ENCODE data around the gene LILRB5. TPM values are rescaled to one million over a fixed set of nuclear protein-coding genes. Genes with fewer than 3 reads are reported as not detected.

Gene LILRB5
- total RNA-seq (under 1 TPM; 0.47 to 0.52 TPM), polyA plus RNA-seq (not detected)

DNA sequence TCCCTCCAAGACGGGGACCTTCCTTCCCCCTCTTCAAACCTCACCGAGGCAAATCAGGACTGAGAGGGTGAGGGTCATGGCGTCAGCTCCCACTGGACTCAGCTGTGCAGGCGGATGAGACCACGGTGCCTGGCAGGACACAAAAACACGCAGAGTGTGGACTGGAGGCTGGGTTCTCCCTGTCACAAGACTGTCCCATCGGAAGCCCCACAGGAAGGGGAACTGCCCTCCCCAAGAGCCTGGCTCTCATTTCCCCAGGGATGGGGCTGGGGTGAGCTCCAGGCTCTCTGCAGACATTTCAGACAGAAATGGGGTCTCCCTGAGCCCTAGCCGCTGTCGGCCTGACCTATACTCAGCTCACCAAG is at the start of gene LILRB5:
Gene LILRB5 (minus strand): TSS at position 158 of the 365 bp plus-strand sequence. CDS start 80 bp downstream, at position 78.
- Mint-ChIP-seq H3K9me3 (no peaks in the 10 kb centered on the region), H3K4me1 (no peaks in the 10 kb centered on the region), H3K27ac (no peak within 1 kb of the TSS), H3K27me3 (peaks cover 7 to 14% of the 10 kb centered on the region in 2 donors), H3K4me3 (no peak within 1 kb of the TSS), H3K36me3 (no peaks in the 10 kb centered on the region)
- Histone ChIP-seq H3K27me3 (ENCODE audit: insufficient read depth, low read length) (no peaks in the 10 kb centered on the region), H3K4me1 (ENCODE audit: insufficient read depth, low read length) (no peaks in the 10 kb centered on the region), H3K4me3 (ENCODE audit: low read length in 2 of 2) (no peak within 1 kb of the TSS), H3K9me3 (ENCODE audit: control insufficient read depth in 1 of 2, low read length in 2 of 2) (no peaks in the 10 kb centered on the region), H3K27ac (ENCODE audit: low read depth, low read length) (no peak within 1 kb of the TSS), H3K36me3 (ENCODE audit: insufficient read depth, low read length) (no peaks in the 10 kb centered on the region)
- ChIA-PET POLR2A (ENCODE audit: partially characterized antibody) (no interaction called here), CTCF (ENCODE audit: partially characterized antibody) (interaction anchor here (1.0 to 1.7 kb wide), 2 partner anchors 9 to 11 kb away, joined by 5 to 6 read pairs; no protein-coding TSS in a partner anchor)
- no peak for DNase-seq
- intact Hi-C loops (cut with micrococcal nuclease), result no loop called here

DNA sequence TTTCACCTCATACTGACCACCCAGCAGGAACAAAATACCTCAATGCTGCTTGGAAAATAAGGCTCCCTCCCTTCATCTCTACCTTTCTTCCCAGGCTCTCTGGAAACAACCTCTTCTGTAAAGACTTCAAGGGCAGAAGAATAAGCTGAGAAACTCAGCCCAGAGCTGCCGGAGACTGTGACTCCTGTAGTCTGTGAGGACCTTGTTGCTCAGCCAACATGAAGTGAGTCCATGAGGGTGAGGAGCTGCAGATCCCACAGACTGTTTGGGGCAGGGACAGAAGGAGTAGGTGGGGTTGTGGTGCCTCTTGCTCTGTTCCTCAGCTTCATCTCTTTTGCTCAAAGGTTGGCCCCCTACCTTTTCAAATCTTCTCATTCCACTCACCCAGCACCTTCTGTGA is 48.1 kb upstream of the LILRB5 start:
- Histone ChIP-seq H3K27ac (ENCODE audit: low read depth, low read length) (no peak overlapping the region), H3K27me3 (ENCODE audit: insufficient read depth, low read length) (no peaks in the 10 kb centered on the region), H3K9me3 (ENCODE audit: control insufficient read depth in 1 of 2, low read length in 2 of 2) (no peaks in the 10 kb centered on the region), H3K4me3 (ENCODE audit: low read length in 2 of 2) (no peak overlapping the region), H3K36me3 (ENCODE audit: insufficient read depth, low read length) (no peaks in the 10 kb centered on the region), H3K4me1 (ENCODE audit: insufficient read depth, low read length) (peaks cover 18% of the 10 kb centered on the region)
- CTCF ChIA-PET (ENCODE audit: partially characterized antibody), result no interaction called here
- Mint-ChIP-seq H3K9me3 (no peaks in the 10 kb centered on the region), H3K4me3 (peak overlapping the region in 1 of 8 donors; percentile 13), H3K27me3 (peaks cover 6 to 8% of the 10 kb centered on the region in 2 donors), H3K36me3 (no peaks in the 10 kb centered on the region), H3K4me1 (peaks cover 12 to 28% (median 17%) of the 10 kb centered on the region in 4 donors), H3K27ac (no peak overlapping the region)
- POLR2A ChIA-PET (ENCODE audit: partially characterized antibody), result no interaction called here
- intact Hi-C loops (cut with micrococcal nuclease), result no loop called here
- DNase-seq, result no peak

DNA sequence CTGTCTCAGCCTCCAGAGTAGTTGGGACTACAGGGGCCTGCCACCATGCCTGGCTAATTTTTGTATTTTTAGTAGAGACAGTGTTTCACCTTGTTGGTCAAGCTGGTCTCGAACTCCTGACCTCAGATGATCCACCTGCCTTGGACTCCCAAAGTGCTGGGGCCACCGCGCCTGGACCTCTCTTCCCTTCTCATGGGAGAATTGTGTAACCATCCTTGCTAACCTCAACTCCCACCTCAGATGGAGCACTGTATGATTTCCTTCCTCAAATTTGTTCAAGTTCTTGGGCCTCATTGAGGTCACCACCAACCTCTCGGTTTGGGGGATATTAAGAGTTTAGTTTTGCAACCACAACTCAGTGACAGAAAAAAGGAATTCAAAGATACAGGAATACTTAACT is 45.2 kb upstream of the LILRB5 start:
- DNase-seq, result no peak
- H3K27me3 Mint-ChIP-seq, result peaks cover 6 to 7% of the 10 kb centered on the region in 2 donors
- no peaks in the 10 kb centered on the region for H3K36me3 Mint-ChIP-seq
- Histone ChIP-seq H3K4me3 (ENCODE audit: low read length in 2 of 2) (no peak overlapping the region), H3K27ac (ENCODE audit: low read depth, low read length) (no peak overlapping the region), H3K9me3 (ENCODE audit: control insufficient read depth in 1 of 2, low read length in 2 of 2) (no peaks in the 10 kb centered on the region), H3K36me3 (ENCODE audit: insufficient read depth, low read length) (no peaks in the 10 kb centered on the region), H3K4me1 (ENCODE audit: insufficient read depth, low read length) (peaks cover 18% of the 10 kb centered on the region), H3K27me3 (ENCODE audit: insufficient read depth, low read length) (no peaks in the 10 kb centered on the region)
- ChIA-PET POLR2A (ENCODE audit: partially characterized antibody) (interaction anchor here (0.7 kb wide), 1 partner anchor 86 kb away, joined by 4 read pairs; no protein-coding TSS in a partner anchor), CTCF (ENCODE audit: partially characterized antibody) (no interaction called here)
- intact Hi-C loops (cut with micrococcal nuclease), result no loop called here
- H3K4me3 Mint-ChIP-seq, result no peak overlapping the region
- no peak overlapping the region for H3K27ac Mint-ChIP-seq
- H3K4me1 Mint-ChIP-seq, result peaks cover 12 to 28% (median 17%) of the 10 kb centered on the region in 4 donors
- no peaks in the 10 kb centered on the region for H3K9me3 Mint-ChIP-seq

- DNase-seq, result no peak
- H3K4me1 Mint-ChIP-seq, result peaks cover 5 to 14% (median 11%) of the 10 kb centered on the region in 4 donors
- POLR2A ChIA-PET (ENCODE audit: partially characterized antibody), result no interaction called here
- CTCF ChIA-PET (ENCODE audit: partially characterized antibody), result no interaction called here
- H3K27me3 Mint-ChIP-seq, result peaks cover 6% of the 10 kb centered on the region in 2 donors
- Histone ChIP-seq H3K4me1 (ENCODE audit: insufficient read depth, low read length) (peaks cover 7% of the 10 kb centered on the region), H3K27me3 (ENCODE audit: insufficient read depth, low read length) (no peaks in the 10 kb centered on the region), H3K27ac (ENCODE audit: low read depth, low read length) (no peak overlapping the region), H3K36me3 (ENCODE audit: insufficient read depth, low read length) (no peaks in the 10 kb centered on the region), H3K9me3 (ENCODE audit: control insufficient read depth in 1 of 2, low read length in 2 of 2) (no peaks in the 10 kb centered on the region), H3K4me3 (ENCODE audit: low read length in 2 of 2) (no peak overlapping the region)
- no peaks in the 10 kb centered on the region for H3K36me3 Mint-ChIP-seq
- intact Hi-C loops (cut with micrococcal nuclease), result no loop called here
- H3K9me3 Mint-ChIP-seq, result peaks cover 0 to 1% (median 0%) of the 10 kb centered on the region in 8 donors
- no peak overlapping the region for H3K27ac Mint-ChIP-seq
- no peak overlapping the region for H3K4me3 Mint-ChIP-seq
Observed at GRCh38 chr19:54299515-54299914, 42.4 kb upstream of the LILRB5 start.

- ChIA-PET POLR2A (ENCODE audit: partially characterized antibody) (no interaction called here), CTCF (ENCODE audit: partially characterized antibody) (no interaction called here)
- intact Hi-C loops (cut with micrococcal nuclease), result no loop called here
- Histone ChIP-seq H3K36me3 (ENCODE audit: insufficient read depth, low read length) (no peaks in the 10 kb centered on the region), H3K4me3 (ENCODE audit: low read length in 2 of 2) (no peak overlapping the region), H3K27ac (ENCODE audit: low read depth, low read length) (no peak overlapping the region), H3K27me3 (ENCODE audit: insufficient read depth, low read length) (no peaks in the 10 kb centered on the region), H3K4me1 (ENCODE audit: insufficient read depth, low read length) (peaks cover 3% of the 10 kb centered on the region), H3K9me3 (ENCODE audit: control insufficient read depth in 1 of 2, low read length in 2 of 2) (no peaks in the 10 kb centered on the region)
- Mint-ChIP-seq H3K27me3 (peaks cover 6% of the 10 kb centered on the region in 2 donors), H3K27ac (no peak overlapping the region), H3K9me3 (peaks cover 0 to 1% (median 0%) of the 10 kb centered on the region in 8 donors), H3K36me3 (no peaks in the 10 kb centered on the region), H3K4me1 (peaks cover 3 to 10% (median 7%) of the 10 kb centered on the region in 4 donors), H3K4me3 (no peak overlapping the region)
- DNase-seq, result no peak
Observed at GRCh38 chr19:54299126-54299498, 42.0 kb upstream of the LILRB5 start.

DNA sequence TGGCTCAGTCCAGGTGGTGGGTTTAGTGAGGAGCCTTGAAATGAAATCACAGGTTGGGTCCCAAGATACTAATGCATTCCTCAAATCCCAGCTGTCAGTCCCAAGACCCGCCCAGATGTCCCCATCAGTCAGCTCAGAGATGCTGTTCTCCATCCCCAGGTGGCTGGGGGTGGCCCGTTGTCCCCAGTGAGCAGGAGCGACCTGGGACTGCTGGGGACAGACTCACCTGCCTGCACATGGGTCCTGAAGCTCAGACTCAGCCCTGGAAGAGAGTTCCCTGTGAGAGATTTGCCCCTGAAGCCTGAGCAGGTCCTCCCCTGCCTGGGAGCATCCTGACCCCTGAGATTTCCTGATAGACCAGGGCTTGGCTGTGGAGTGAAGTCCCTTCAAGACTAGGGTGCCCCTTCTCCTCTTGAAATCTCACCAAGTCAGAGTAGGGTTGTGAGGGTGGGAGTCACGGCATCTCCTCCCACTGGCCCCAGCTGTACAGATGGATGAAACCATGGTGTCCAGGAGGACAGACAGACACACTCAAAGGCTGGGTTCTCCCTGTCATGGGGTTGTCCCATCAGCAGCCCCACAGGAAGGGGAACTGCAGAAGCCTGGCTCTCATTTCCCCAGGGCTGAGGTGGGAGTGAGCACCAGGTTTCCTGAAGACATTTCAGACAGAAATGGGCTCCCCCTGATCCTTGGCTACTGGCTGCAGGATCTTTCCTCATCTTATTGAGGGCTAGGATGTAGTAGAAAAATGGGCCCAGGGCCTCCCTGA is 41.5 kb upstream of the LILRB5 start:
- Mint-ChIP-seq H3K9me3 (peaks cover 0 to 2% (median 0%) of the 10 kb centered on the region in 8 donors), H3K36me3 (no peaks in the 10 kb centered on the region), H3K4me1 (peaks cover under 1 to 4% (median 2%) of the 10 kb centered on the region in 4 donors), H3K27me3 (peaks cover 7% of the 10 kb centered on the region in 2 donors), H3K27ac (no peak overlapping the region), H3K4me3 (no peak overlapping the region)
- Histone ChIP-seq H3K27ac (ENCODE audit: low read depth, low read length) (no peak overlapping the region), H3K36me3 (ENCODE audit: insufficient read depth, low read length) (no peaks in the 10 kb centered on the region), H3K4me1 (ENCODE audit: insufficient read depth, low read length) (no peaks in the 10 kb centered on the region), H3K4me3 (ENCODE audit: low read length in 2 of 2) (no peak overlapping the region), H3K9me3 (ENCODE audit: control insufficient read depth in 1 of 2, low read length in 2 of 2) (no peaks in the 10 kb centered on the region), H3K27me3 (ENCODE audit: insufficient read depth, low read length) (no peaks in the 10 kb centered on the region)
- CTCF ChIA-PET (ENCODE audit: partially characterized antibody), result no interaction called here
- DNase-seq, result no peak
- POLR2A ChIA-PET (ENCODE audit: partially characterized antibody), result no interaction called here
- intact Hi-C loops (cut with micrococcal nuclease), result no loop called here

DNA sequence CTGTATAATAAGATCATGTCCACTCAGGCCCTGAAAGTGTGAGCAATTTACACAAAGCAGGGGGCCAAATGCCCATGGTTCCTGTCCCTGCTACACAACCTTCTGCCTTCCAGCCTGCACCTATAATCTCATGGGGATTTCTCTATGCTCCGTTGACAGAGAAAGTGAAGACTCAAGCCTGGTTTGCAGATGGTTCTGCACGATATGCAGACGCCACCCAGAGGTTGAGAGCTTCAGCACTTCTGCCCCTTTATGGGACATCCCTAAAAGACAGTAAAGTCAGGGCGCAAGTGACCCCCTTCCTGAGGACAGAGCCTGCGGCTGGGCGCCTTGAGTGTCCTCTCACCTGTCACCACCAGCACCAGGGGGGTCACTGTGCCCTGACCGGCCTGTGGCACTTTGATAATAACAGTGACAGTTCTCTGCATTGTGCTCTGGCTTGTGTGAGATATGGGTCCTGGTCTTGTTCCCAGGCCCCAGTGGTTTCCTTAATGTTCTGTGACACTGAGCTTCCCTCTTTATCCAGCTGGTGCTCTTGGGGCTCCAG is 40.8 kb upstream of the LILRB5 start:
- H3K9me3 ChIP-seq (ENCODE audit: control insufficient read depth in 1 of 2, low read length in 2 of 2), result no peaks in the 10 kb centered on the region
- H3K4me1 ChIP-seq (ENCODE audit: insufficient read depth, low read length), result no peaks in the 10 kb centered on the region
- no peaks in the 10 kb centered on the region for H3K27me3 ChIP-seq (ENCODE audit: insufficient read depth, low read length)
- ChIA-PET CTCF (ENCODE audit: partially characterized antibody) (no interaction called here), POLR2A (ENCODE audit: partially characterized antibody) (no interaction called here)
- no peaks in the 10 kb centered on the region for H3K36me3 Mint-ChIP-seq
- DNase-seq, result no peak
- H3K36me3 ChIP-seq (ENCODE audit: insufficient read depth, low read length), result no peaks in the 10 kb centered on the region
- no peak overlapping the region for H3K4me3 ChIP-seq (ENCODE audit: low read length in 2 of 2)
- H3K27ac Mint-ChIP-seq, result no peak overlapping the region
- H3K4me3 Mint-ChIP-seq, result no peak overlapping the region
- H3K27ac ChIP-seq (ENCODE audit: low read depth, low read length), result no peak overlapping the region
- intact Hi-C loops (cut with micrococcal nuclease), result no loop called here
- H3K27me3 Mint-ChIP-seq, result peaks cover 12% of the 10 kb centered on the region in 2 donors
- H3K4me1 Mint-ChIP-seq, result peaks cover 3 to 5% (median 4%) of the 10 kb centered on the region in 4 donors
- peaks cover 0 to 4% (median 0%) of the 10 kb centered on the region in 8 donors for H3K9me3 Mint-ChIP-seq

Measured in CD4-positive, alpha-beta memory T cell (primary cell).